Brain pericyte (primary cell): Measurements from ENCODE around the gene AMIGO1.

ENCODE experiments used
- DNase-seq: peaks from one replicate; pipeline ENCODE4 v3.0.0-alpha.2; 2012; ENCODE audit warnings: low read depth, low spot score

AMIGO1 gene

DNA sequence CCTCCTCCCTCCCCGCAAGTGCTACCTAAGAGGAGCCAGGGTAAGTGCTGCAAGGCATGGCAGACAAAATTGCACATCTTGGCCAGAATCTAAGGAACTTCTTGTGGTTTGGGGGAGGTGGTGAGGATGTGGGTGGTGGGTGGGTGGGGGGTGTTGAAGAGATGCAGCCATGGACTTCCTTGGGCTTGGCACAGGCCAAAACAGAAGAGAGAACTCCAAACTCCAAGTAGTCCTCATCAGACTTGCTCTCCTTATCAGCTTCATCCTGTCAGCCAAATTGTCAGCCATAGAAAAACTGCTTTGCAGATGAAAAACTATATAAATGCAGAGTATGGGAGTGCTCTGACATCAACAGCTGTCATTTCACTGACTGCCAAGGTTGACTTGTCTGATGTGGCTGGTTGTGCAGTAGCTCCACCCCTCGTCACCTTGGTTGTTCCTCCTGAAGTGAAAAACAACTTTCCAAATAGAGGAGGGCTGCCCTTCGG lies 7.1 kb downstream of the AMIGO1 start:
- no peak for DNase-seq

DNA sequence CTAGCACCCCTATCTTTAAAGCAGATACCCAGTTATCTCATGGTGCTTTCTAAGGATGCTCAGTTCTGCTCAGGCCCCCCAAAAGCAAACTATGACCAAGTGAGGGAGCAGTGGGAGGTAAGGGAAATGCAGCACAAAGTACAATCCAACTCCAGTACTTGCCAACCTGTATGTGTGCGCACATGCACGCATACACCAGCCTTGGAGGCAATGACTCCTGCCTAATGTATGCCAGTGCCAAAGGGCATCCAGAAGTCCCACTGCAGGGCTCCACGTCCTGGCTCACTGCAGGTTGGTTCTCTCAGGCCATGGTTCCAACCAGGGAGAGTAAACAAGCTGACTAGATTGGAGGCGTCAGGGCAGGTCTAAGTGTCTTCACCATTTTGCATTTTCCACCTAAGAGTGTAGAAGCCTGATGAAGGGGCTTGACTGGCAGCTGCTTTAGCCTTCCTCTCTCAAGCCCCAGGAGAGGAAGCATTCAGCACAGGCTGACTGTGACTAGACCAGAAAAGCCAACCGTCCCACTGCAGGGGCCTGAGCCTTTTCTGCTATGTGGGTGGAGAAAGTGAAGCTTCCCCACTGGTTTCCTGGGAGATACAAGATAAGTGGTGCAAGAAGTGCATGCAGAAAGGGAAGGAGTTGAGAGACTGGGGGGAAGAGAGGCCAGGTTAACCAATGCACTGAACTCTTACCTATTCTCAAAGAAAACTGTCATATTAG lies 7.7 kb downstream of the AMIGO1 start:
- no peak for DNase-seq

DNA sequence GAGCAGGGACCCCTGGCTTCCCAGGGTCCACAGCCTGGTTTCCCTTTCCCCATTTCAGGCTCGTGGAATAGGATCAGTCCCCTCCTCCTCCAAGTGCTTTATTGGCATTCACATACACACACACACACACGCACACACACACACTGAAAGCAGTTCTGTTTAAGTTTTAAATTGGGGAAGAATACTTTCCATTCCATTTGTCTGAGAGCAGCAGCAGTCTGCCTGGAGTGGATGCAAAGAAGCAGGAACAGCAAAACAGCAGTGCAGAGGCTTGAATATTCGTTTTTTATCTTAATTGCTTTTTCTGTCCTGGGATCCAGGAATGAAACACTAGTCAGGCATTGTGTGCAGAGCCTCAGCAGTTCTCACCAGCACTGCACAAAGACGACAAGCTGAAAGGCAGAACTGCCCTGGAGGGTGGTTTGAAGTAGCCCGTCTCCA lies 8.6 kb downstream of the AMIGO1 start:
- DNase-seq, result no peak

DNA sequence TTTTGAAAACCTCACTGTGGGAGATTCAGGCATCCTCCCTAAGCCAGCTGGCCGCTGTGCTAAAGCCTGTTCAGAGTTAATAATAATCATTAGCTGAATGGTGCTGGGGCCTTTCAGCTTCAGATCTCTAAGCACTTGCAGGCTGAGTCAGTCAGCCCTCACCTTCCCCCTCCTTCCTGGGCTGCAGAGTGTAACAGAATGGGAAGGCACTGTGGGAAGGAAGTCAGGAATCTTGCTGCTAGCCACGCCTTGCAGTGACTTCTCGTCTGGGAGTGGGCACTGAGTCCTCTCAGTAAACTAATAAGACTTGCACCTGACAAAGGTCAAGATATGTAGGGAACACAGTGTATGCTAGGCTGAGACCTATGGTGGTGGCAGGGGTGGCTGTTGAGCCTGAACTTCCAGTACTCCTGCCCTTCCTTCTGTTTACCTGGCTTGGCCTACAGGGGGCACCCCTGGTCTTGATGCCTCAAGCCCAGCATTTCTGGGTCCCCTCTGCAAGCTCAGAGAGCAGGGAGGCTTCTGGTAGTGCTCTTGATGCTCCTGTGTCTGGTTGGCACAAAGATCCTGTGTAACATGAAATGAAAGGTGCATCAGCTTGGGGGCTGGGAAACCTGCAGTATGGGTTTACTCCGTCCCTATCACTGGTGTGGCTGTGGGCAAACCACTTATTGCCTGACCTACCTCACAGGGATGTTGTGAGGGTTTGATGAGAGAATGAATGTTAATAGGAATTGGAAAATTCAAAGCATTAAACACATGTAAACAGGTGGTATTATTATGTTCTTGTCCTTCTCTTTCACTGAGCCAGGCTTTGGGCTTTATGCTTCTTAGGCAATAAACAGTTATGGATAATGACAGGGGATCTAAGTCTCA lies 9.6 kb downstream of the AMIGO1 start:
- no peak for DNase-seq

DNA sequence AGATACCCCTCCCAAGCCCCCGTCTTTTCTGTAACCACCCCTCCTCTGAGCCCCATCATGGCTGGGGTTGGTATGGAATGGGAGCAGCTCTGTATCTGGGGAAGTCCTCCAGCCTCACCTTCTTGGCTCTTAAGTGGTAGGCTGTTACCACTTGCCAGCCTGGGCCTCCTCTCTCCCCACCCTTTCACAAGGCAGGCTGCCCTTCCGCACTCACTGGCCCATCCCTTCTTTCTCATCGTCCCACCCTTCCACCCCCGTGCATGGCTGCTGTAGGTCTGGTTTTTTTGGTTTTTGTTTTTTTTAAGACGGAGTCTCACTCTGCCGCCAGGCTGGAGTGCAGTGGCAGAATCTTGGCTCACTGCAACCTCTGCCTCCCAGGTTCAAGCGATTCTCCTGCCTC lies 10.4 kb downstream of the AMIGO1 start:
- no peak for DNase-seq

DNA sequence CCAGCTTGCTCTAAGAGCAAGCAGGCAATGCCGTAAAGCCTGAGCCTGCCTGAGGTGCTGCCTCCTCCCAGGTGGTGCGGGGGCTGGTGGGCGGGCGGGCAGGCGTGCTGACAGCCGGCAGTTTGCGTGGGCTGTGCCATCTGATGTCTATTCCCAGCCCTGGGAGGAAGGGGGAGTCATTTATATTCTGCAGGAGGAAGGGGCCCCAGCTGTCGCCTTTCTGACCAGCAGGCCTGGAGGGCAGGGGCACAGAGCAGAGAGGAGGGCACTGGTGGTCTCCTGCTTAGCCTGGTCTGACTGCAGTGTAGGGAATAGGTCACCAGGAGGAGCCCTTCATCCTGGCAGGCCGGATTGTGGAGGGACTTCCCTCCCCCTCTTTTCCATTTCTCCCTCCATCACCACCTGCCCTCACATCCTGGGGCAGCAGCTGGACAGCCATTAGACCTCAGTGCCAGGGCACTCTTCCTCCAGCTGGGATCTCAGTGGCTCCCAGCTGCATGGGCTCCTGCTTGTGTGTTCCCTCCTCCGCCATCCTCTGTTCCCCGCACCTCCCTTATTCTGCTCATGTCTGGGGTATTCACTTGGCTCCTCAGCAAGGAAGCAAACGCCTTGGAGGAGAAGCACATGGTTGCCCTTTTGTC lies 11.2 kb downstream of the AMIGO1 start:
- no peak for DNase-seq

DNA sequence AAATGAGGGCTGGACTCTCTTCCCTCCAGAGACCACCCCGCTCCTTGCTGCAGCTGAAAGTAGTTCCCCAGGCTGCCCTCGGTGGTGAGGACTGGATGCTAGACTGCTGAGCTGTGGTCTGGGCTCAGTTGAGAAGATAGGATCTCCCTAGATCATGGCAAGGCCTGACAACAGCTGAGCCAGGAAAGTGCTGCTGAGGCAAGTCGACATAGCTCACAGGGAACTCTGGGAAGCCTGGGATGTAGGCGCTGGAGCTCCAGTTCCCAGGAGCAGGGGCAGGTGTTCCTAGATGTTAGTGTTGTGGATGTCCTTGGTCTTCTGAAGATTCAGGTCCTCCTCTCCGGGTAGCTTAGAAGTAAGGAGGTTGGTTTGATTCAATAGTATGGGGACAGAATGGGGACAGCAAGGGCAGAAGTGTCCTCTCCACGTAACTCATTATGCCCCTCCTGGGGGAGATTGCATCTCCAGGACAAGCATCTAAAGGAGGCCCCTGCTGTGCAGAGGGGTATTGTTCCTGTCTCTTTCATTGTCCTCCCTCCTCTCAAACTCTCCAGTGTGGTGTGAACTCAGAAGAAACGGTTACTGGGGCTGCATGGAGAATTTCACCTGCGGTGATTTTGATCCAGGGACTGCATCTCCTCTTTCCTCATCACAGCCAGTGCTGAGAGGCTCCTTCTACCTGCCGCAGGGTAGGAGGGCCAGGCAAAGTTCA lies 11.9 kb downstream of the AMIGO1 start:
- no peak for DNase-seq

DNA sequence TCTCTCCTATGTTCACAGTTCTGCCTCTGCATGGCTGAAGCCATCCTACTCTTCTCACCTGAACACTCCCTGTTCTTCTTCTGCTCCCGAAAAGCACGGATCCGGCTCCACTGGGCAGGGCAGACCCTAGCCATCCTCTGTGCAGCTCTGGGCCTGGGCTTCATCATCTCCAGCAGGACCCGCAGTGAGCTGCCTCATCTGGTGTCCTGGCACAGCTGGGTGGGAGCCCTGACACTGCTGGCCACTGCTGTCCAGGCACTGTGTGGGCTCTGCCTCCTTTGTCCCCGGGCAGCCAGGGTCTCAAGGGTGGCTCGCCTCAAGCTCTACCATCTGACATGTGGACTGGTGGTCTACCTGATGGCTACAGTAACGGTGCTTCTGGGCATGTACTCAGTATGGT lies 13.8 kb downstream of the AMIGO1 start:
- DNase-seq, result no peak

DNA sequence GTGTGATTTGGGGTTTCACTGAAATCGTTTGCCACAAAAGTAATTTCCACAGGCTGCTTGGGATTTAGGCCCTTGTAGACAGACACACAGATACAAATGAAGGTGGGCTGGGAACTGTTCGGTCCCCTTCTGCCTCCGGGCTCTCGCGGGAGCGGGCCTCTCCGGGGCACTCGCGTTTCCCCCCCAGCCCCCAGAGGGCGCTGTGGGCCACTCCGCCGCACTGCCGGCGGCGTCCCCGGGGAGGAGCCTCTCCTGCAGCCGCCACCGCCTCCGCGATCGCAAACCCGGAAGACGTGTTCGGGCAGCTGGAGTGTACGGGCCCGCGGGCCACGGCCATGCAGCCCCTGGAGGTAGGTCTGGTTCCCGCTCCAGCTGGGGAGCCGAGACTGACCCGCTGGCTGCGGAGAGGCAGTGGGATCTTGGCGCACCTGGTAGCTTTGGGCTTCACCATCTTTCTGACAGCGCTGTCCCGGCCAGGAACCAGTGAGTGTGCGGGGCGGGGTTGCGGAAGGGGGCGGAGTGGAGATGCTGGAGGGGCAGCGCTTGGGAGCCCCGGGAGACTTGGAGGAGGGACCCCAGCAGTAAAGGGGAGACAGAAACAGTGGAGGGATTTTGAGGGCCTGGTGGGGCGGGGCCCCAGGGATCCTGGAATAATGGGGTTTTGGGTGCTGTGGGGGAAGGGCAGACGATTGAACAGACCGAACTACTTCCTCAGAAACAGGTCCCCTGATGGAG lies 15.6 kb downstream of the AMIGO1 start, which contains the start of gene CYB561D1:
Gene CYB561D1, plus strand, starts transcription at position 290 of the 735 bp plus-strand sequence. Its CDS starts 46 bp downstream, at position 336.
- peak; percentile 55 for DNase-seq

DNA sequence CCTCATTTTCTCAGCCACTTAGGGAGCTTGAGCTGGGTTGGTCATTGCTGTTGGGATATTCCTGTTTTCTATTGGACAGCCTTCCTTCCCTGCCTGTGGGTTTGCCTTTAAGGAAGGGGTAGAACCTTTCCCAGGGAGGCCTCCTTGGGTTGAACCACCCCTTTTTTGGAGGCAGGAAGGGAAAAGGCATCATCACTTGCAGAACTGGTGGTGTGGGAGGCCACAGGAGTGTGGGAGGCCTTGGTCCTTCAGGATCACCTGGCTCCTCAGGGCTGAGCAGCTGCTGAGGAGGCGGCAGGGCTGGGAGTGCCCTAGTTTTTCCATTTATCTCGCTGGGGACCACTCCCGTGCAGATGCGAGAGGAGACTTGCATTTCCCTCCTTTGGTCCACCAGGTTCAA lies 16.3 kb downstream of the AMIGO1 start:
- no peak for DNase-seq

DNA sequence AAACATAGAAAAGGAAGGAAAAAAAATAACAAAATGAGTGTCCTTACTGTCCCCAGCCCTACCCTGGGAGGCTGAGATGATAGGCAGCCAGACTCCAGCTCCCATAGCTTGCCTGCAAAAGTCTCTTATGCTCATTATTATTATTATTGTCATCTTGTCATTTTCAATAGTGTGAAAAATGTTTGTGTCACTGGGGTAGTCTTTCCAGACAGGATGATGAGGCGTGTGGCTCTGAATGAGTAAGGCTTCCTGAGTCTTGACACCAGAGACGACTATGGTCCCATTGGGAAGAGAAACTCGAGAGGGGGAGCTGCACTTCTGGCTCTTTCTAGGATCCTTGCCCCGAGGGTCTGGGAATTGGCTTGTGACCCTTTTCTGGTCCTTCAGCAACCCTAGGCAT lies 16.7 kb downstream of the AMIGO1 start:
- no peak for DNase-seq

DNA sequence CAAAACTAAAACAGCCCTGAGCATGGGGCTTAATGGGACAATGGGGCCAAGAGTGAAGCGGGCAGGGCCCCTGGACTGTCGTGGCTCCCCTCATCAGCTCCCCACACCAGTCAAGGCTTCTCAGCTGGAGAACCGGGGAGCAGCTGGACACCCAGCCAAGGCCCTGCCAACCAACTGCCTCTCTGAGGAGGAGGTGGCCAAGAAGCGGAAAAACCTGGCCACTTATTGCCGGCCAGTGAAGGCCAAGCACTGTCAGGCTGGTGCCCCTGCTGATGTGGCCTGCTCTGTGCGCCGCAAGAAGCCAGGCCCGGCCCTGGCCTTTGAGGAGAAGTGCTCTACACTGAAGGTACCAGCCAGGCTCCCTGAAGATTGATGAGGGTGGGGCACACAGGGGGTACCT lies 18.2 kb downstream of the AMIGO1 start:
- DNase-seq, result no peak

DNA sequence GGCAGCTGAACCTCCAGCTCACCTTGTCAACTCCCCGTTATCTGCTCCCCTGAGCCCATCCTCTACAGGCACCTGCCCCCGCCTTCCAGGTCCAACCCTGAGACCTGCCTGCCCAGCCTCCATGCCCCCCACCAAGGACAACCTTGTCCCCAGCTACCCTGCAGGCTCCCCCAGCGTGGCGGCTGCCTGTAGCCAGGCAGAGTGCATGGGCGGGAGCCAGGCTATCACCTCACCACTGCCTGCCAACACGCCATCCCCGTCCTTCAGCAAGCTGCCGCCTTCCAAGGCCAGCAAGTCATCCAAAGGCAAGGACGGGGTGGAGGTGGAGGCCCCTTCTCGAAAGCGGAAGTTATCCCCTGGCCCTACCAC lies 18.6 kb downstream of the AMIGO1 start:
- no peak for DNase-seq

DNA sequence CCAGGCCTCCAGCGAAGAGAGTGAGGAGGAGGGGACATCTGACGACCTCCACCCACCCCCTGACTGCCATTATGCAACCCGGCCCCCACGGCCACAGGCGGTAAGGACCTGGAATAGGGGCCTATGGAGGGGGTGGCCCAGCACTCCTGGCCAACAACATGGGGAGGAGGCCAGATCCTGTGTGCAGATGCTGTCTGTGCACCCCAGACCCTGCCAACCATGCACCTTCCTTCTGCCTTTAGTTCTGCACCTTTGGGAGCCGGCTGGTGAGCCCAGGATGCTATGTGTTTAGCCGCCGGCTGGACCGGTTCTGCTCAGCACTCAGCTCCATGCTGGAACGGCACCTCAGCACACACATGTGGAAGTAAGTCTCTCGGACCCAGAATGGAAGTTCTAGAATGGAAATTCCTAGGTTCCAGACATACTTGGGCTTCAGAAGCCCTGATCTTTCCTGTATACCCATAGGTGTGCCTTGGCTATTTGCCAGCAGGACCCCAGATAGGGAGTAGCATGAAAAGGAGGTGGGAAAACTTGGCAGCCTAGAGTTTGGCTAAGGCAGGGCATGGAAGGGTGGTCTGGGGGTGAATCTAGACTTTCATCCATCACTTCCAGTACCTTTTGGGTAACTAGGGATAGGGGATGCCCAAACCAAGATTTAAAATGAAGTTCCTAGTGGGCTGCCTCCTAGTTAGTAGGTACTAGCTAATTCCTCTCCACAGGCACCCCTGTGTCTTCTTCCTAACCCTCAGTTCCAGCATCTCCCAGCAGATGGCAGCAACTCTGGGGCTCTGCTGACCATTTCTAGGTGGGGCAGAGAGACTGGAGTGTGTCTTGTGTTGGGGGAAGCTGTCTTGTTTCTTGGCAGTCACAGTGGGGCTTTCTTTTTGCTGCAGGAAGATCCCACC lies 19.2 kb downstream of the AMIGO1 start:
- no peak for DNase-seq

DNA sequence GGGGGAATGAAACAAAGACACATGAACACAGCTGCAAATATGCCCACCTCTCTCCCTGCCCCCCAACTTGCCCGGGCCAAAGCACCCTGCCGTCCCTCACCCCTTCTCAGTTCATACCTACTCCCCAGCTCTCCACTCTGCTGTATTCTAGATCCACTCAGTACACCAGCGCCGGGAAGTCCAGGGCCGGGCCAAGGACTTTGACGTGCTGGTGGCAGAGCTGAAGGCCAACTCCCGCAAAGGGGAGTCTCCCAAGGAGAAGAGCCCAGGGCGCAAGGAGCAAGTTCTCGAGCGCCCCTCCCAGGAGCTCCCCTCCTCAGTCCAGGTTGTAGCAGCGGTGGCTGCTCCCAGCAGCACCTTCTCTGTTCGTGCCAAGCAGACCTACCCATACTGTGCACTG lies 20.8 kb downstream of the AMIGO1 start:
- no peak for DNase-seq

DNA sequence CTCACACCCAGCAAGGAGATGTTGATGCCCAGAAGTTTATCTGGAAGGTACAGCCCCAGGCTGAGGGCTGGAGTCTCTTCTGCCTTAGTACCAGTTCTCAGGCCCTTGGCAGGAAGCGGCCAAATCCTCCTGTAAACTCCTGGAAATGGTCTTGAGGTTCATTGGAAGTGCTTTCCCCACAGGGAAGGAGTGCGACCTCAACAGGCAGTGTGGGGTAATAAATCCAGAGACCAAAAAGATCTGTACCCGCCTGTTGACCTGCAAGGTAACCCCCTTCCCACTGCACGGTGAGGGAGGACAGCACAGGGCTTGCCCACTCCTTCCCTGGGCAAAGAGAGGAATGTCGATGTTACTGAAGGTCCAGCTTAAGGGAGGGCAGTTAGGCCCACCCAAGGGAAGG lies 21.3 kb downstream of the AMIGO1 start:
- no peak for DNase-seq

DNA sequence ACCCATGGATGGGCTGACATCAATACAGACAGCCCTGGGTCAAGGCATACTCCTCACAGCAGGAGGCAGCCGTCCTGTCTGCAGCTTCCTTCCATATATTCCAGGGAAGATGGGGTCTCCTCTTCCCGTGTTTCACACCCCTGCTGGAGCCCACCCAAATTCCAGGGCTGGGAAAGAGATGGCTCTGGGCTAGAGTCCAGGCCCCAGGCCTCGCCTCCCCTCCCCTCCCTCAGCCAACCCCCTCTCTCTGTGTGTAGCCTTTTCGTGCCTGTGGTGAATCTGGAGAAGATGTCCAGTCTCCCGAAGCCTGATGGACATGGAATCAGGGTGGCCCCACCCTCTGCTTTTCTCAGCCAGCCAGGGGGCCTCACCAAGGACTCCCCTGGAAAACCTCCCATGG lies 22.3 kb downstream of the AMIGO1 start:
- DNase-seq, result no peak

DNA sequence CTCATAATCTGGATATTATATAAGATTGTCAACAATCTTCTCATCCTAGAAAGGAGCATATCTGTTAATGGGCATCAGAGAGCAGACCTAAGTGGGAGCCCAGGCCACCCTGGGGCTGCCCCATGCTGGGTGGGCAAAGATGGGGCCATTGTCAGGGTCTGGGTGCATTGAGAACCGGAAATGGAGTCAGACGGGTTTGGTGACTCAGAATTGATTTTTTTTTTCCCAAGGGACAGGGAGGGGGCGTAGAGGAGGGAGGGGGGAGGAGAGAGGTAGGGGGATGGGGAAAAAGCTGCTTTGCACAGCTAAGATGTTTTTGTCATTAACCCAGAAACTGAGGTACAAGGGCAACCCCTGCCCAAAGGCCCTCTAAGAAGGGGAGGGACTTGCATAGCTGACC lies 24.5 kb downstream of the AMIGO1 start:
- no peak for DNase-seq

DNA sequence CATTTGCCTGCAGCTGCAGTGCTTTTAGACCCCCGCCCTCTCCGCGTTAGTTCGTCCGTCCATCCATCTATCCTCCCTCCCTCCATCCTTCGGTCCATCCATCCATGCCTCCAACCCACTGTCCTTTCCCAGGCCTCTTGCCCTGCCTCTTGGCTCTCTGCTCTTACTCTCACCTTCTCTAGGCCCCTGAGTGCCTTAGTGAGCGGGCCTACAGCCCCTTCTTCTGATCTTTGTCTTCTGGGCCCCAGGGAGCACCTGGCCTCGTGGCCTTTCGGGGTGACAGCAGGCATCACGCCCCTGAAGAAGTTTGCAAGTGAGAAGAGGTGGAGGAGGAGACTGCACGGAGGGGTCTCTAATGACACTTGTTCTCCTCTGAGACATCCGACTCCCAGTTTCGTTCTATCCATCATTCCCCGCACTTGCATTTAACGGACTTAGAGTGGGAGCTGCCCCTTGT lies 25.0 kb downstream of the AMIGO1 start:
- DNase-seq, result no peak
